Adrenal gland (tissue), 12 donors: ENCODE measurements around the gene WASL. TPM values are rescaled to one million over a fixed set of nuclear protein-coding genes. Genes with fewer than 3 reads are reported as not detected.

Experiments used
- DNase-seq, 7 donors: peaks; one replicate each; pipeline ENCODE4 v3.0.0-alpha.2; 2019 to 2020
- H3K27ac ChIP-seq, 5 donors: fragments of 200-600 bp; sonication (generic) in 4 of 5; 1 replicate in 3 of 5; 2 replicates in 2 of 5; pipeline versions ENCODE4 v1.5.1 to v1.8.0; 2016 to 2020; ENCODE audit warnings: mild to moderate bottlenecking in 1 of 5
- H3K27me3 ChIP-seq: fragments of 200-600 bp; 2 replicates; pipeline ENCODE4 v1.8.0; 2021
- H3K36me3 ChIP-seq, 2 donors: fragments of 200-600 bp; replicated peaks in 1 of 2; 1 replicate in 1 of 2; 2 replicates in 1 of 2; pipeline versions ENCODE4 v1.5.1 to v1.8.0; 2018 to 2022
- H3K4me1 ChIP-seq, 2 donors: fragments of 200-600 bp; replicated peaks in 1 of 2; 1 replicate in 1 of 2; 2 replicates in 1 of 2; pipeline versions ENCODE4 v1.5.1 to v1.8.0; 2018 to 2021
- H3K4me3 ChIP-seq, 4 donors: fragments of 200-600 bp; sonication (generic) in 3 of 4; one replicate each; pipeline ENCODE4 v1.5.1; 2016 to 2018
- H3K9me3 ChIP-seq, 3 donors: fragments of 200-600 bp; sonication (generic) in 1 of 3; replicated peaks in 1 of 3; 1 replicate in 2 of 3; 2 replicates in 1 of 3; pipeline versions ENCODE4 v1.5.1 to v1.8.0; 2016 to 2021
- CTCF ChIP-seq, 6 experiments: fragments of 450-650 bp in 4 of 6; fragments of 200-600 bp in 2 of 6; sonication (generic) in 1 of 6; IDR thresholded peaks; 1 replicate in 5 of 6; 2 replicates in 1 of 6; pipeline versions ENCODE4 v1.5.1 to v1.8.0; 2016 to 2021; ENCODE audit warnings: antibody characterized with exemption in 6 of 6, mild to moderate bottlenecking in 2 of 6, moderate library complexity in 1 of 6
- POLR2A ChIP-seq, 2 donors: fragments of 450-650 bp; IDR thresholded peaks; one replicate each; pipeline ENCODE4 v1.6.1; 2017; ENCODE audit warnings: antibody characterized with exemption in 2 of 2, mild to moderate bottlenecking in 2 of 2, moderate library complexity in 1 of 2
- WGBS, 4 donors: extraction: QIAGEN DNeasy Blood & Tissue Kit in 2 of 4; methylation state at CpG; one replicate each; pipeline versions ENCODE4 v1.1.5 to v1.1.7; 2013 to 2017; 5-methylcytosine and 5-hydroxymethylcytosine counted together
- intact Hi-C, 2 donors: fragments of 100-400 bp; cut with DNase I; formaldehyde crosslinking; loops; one replicate each; pipeline versions ENCODE4 v1.14.1 to v1.15.0; 2022 to 2023
- polyA plus RNA-seq, 3 donors: library from polyadenylated mRNA; stranded (reverse); fragments of 200-250 nt in 2 of 3; fragments of 350-450 nt in 1 of 3; fragmentation: Illumina TruSeq in 1 of 3; extraction: RNeasy Lipid Tissue Mini Kit (QIAGEN cat#74804) in 1 of 3; gene quantifications; one replicate each; pipeline ENCODE4 v1.2.3, GENCODE V29; 2013 to 2014
- total RNA-seq, 9 donors: library from RNA; depleted of rRNA in 4 of 9; stranded (reverse); fragments of >200 nt in 4 of 9; fragments of 120-200 nt in 1 of 9; fragmentation: NEBNext Ultra II Directional in 1 of 9; extraction: Animal tissue kit (Norgen Biotek cat#: 25700) in 1 of 9; gene quantifications; one replicate each; pipeline versions ENCODE4 v1.1.0 to v1.2.4, GENCODE V29; 2013 to 2023
- donor health status: healthy with polysubstance abuse.
- donor health status: Bipolar disorder and iron deficiency.
- donor health status: DM: yes; HTN: yes; CAD: no.
- donor health status: DM: no; HTN: no; CAD: no.
- donor health status: DM: no; HTN: no; CAD: no.
- donor health status: DM: yes; HTN: yes; CAD: no.

WASL gene
- total and polyA plus RNA-seq, 12 donors: 12.2 to 52.1 (median 33.1) TPM

GRCh38 chr7:123735539-123735938 is 13.3 kb downstream of the WASL start:
- Histone ChIP-seq H3K36me3 (no peaks in the 10 kb centered on the region), H3K4me1 (peaks cover 3 to 6% of the 10 kb centered on the region in 2 donors), H3K4me3 (no peak overlapping the region), H3K9me3 (peaks cover 0 to 20% (median 0%) of the 10 kb centered on the region in 3 donors), H3K27ac (no peak overlapping the region), H3K27me3 (no peaks in the 10 kb centered on the region)
- intact Hi-C loops: no loop called here
- DNase-seq: no peak
- TF ChIP-seq POLR2A (IDR thresholded peaks at IDR 0.05) (no peak), CTCF (IDR thresholded peaks at IDR 0.05) (no peak)
- WGBS, 4 donors: 83 to 97% (median 91%) methylated on average over 5 of the region's 5 CpGs

GRCh38 chr7:123734498-123734897 is 14.3 kb downstream of the WASL start:
- peaks cover 0 to 20% (median 0%) of the 10 kb centered on the region in 3 donors for H3K9me3 ChIP-seq
- H3K27me3 ChIP-seq: no peaks in the 10 kb centered on the region
- no peaks in the 10 kb centered on the region for H3K36me3 ChIP-seq

DNA sequence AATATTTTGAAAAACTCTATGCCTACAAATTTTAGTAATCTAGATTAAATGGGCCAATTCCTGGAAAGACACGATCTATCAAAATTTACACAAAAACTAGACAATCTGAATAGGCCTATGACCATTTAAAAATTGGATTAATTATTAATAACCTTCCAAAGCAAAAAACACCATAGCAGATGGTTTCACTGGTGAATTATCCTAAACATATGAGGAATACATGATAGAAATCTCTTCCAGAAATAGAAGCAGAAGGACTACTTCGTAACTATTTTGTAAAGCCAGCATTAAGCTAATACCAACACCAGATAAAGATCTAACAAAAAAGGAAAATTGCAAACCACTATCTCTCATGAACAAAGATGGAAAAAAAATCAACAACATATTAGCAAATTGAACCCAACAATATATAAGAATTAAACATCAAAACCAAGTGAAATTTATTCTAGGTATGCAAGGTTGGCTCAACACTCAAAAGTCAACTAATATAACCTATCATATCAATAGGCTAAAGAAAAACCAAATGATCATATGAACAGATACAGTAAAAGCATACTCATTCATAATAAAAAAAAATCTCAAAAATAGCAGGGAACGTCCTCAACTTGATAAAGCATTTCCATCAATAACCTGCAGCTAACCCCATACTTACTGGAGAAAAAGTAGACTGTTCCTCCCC is 16.3 kb downstream of the WASL start:
- peaks cover 3 to 11% of the 10 kb centered on the region in 2 donors for H3K4me1 ChIP-seq
- 91 to 93% (median 92%) methylated on average over 3 of the region's 3 CpGs for WGBS, 4 donors
- no peak overlapping the region for H3K27ac ChIP-seq
- no peaks in the 10 kb centered on the region for H3K36me3 ChIP-seq
- intact Hi-C loops: no loop called here
- H3K4me3 ChIP-seq: no peak overlapping the region
- DNase-seq: no peak
- TF ChIP-seq POLR2A (IDR thresholded peaks at IDR 0.05): no peak
- peaks cover 0 to 20% (median 0%) of the 10 kb centered on the region in 3 donors for H3K9me3 ChIP-seq
- no peaks in the 10 kb centered on the region for H3K27me3 ChIP-seq

More at GRCh38 chr7:123734498-123734897, 14.3 kb downstream of the WASL start:
- DNase-seq: no peak
- TF ChIP-seq POLR2A (IDR thresholded peaks at IDR 0.05) (no peak), CTCF (IDR thresholded peaks at IDR 0.05) (no peak)
- Histone ChIP-seq H3K4me3 (no peak overlapping the region), H3K27ac (no peak overlapping the region), H3K4me1 (peaks cover 3 to 6% of the 10 kb centered on the region in 2 donors)
- intact Hi-C loops: no loop called here
- WGBS, 4 donors: 76 to 99% (median 88%) methylated on average over 3 of the region's 3 CpGs

DNA sequence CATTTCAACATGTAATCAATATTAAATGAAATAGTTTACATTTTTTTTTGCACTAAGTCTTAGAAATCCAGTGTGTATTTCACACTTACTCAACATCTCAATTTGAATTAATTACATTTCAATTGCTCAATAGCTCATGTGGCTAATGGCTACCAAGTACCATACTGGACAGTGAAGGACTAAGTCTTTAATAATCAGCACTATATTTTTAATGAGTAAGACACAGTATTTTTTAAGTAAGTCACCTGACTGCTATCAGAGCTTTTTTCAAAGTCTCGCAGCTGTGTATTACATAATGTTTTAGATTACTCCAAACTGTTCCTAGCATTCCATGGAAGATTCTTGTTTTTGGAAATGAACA is 19.6 kb downstream of the WASL start:
- 84 to 90% (median 85%) methylated on average over 1 of the region's 1 CpG for WGBS, 4 donors
- no peaks in the 10 kb centered on the region for H3K27me3 ChIP-seq
- no peak for TF ChIP-seq POLR2A (IDR thresholded peaks at IDR 0.05)
- intact Hi-C loops: no loop called here
- no peak overlapping the region for H3K4me3 ChIP-seq
- no peaks in the 10 kb centered on the region for H3K36me3 ChIP-seq
- DNase-seq: no peak
- peaks cover 0 to 4% (median 0%) of the 10 kb centered on the region in 3 donors for H3K9me3 ChIP-seq
- peaks cover 3 to 36% of the 10 kb centered on the region in 2 donors for H3K4me1 ChIP-seq
- H3K27ac ChIP-seq: no peak overlapping the region

DNA sequence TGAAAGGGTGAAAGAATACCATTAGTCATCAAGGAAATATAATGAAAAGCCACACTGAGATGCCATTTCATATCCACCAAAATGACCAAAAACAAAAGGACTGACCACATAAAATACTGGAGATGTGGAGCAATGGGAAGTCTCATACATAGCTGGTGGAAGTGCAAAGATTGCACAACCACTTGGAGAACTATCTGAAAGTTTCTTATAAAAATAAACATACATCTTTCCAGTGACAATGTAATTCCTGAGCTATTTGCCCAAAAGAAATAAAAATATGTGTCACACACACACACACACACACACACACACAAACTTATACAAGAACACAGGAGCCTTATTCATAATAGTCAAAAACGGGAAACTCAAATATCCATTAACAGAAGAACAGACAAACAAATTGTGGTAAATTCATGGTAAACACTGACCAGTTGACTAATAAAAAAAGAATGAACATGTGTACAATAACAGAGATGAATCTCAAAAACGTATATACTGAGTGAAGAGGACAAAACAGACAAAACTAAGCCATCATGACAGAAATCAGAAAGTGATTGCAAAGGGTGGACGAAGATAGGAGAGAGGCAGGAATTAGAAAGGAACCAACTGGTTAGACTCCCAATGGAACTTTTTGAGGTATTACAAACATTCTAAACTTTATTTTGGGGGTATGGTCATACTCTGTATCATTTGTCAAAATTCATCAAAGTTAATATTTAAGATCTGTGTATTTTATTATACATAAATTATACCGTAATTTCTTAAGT is 21.5 kb downstream of the WASL start:
- DNase-seq: no peak
- intact Hi-C loops: no loop called here
- TF ChIP-seq POLR2A (IDR thresholded peaks at IDR 0.05) (no peak), CTCF (IDR thresholded peaks at IDR 0.05) (no peak)
- 65 to 81% (median 76%) methylated on average over 4 of the region's 4 CpGs for WGBS, 4 donors
- Histone ChIP-seq H3K36me3 (no peaks in the 10 kb centered on the region), H3K27ac (peak overlapping the region in 1 of 5 donors; percentile 4), H3K27me3 (no peaks in the 10 kb centered on the region), H3K4me1 (peaks cover 0 to 44% of the 10 kb centered on the region in 2 donors), H3K4me3 (no peak overlapping the region), H3K9me3 (no peaks in the 10 kb centered on the region)
